B cell (primary cell): ENCODE data around the gene C5. TPM values are rescaled to one million over a fixed set of nuclear protein-coding genes. Genes with fewer than 3 reads are reported as not detected.
A peak's percentile ranks its signal among the peaks of the same experiment; 100 is the strongest.

ENCODE experiments used
- ATAC-seq: fragments of 200-7000 bp; cut with Tn5 transposase; one replicate; pipeline ENCODE4 v1.10.0; 2021; ENCODE audit warnings: low read depth, mild to moderate bottlenecking, moderate number of reproducible peaks, moderate library complexity
- CTCF ChIA-PET: fragments of 350-600 bp; sonication (Branson Sonifier 250); formaldehyde crosslinking; loops from one replicate; lab custom pipeline; 2021; ENCODE audit warnings: antibody characterized with exemption, inconsistent platforms; lab: Charles Lee
- POLR2A ChIA-PET: fragments of 350-600 bp; sonication (Branson Sonifier 250); formaldehyde crosslinking; loops from one replicate; lab custom pipeline; 2021; ENCODE audit warnings: antibody characterized with exemption; lab: Charles Lee
- DNase-seq: peaks from one replicate; pipeline ENCODE4 v3.0.0; 2013
- H2AFZ ChIP-seq: 2 replicates; pipeline ENCODE4 v1.6.1; 2012; ENCODE audit warnings: mild to moderate bottlenecking, low read depth, low read length; ENCODE audit not compliant: insufficient read depth, poor library complexity, severe bottlenecking
- H3K27ac ChIP-seq, 2 donors: 1 replicate in 1 of 2; 2 replicates in 1 of 2; pipeline ENCODE4 v1.5.1; 2012 to 2013; ENCODE audit warnings: low read length in 2 of 2, mild to moderate bottlenecking in 2 of 2, moderate library complexity in 1 of 2
- H3K27me3 ChIP-seq, 4 experiments: fragments of 200-600 bp in 1 of 4; sonication (generic) in 1 of 4; replicated peaks in 1 of 4; 1 replicate in 2 of 4; 2 replicates in 2 of 4; pipeline versions ENCODE4 v1.6.1 to v1.7.0; 2013 to 2016; ENCODE audit warnings: low read length in 3 of 4, mild to moderate bottlenecking in 2 of 4, mixed read lengths in 1 of 4, moderate library complexity in 1 of 4; ENCODE audit not compliant: insufficient read depth in 4 of 4, control insufficient read depth in 3 of 4; ENCODE audit errors: control extremely low read depth in 1 of 4
- H3K36me3 ChIP-seq, 2 experiments: replicated peaks in 1 of 2; 1 replicate in 1 of 2; 2 replicates in 1 of 2; pipeline versions ENCODE4 v1.6.1 to v1.7.1; 2013; ENCODE audit warnings: low read length in 1 of 2; ENCODE audit not compliant: insufficient read depth in 2 of 2, control insufficient read depth in 1 of 2; ENCODE audit errors: control extremely low read depth in 1 of 2, extremely low read depth in 1 of 2
- H3K4me1 ChIP-seq, 2 donors: fragments of 200-600 bp in 1 of 2; sonication (generic) in 1 of 2; 1 replicate in 1 of 2; 2 replicates in 1 of 2; pipeline versions ENCODE4 v1.5.1 to v1.6.1; 2013 to 2017; ENCODE audit warnings: low read length in 2 of 2; ENCODE audit not compliant: control insufficient read depth in 2 of 2, insufficient read depth in 2 of 2
- H3K4me2 ChIP-seq: replicated peaks from 2 replicates; pipeline ENCODE3; 2012; ENCODE audit warnings: mild to moderate bottlenecking, low read depth, low read length; ENCODE audit not compliant: poor library complexity, severe bottlenecking
- H3K4me3 ChIP-seq, 5 experiments: fragments of 200-600 bp in 1 of 5; sonication (generic) in 1 of 5; 1 replicate in 3 of 5; 2 replicates in 2 of 5; pipeline versions ENCODE4 v1.5.1 to v1.7.0; 2011 to 2016; ENCODE audit warnings: low read length in 4 of 5, mild to moderate bottlenecking in 4 of 5, low read depth in 2 of 5, control low read depth in 1 of 5, moderate library complexity in 1 of 5; ENCODE audit not compliant: insufficient read depth in 1 of 5; ENCODE audit errors: control extremely low read depth in 1 of 5, extremely low read depth in 1 of 5
- H3K79me2 ChIP-seq: fragments of 200-600 bp; sonication (generic); one replicate; pipeline ENCODE4 v1.6.0; 2016; ENCODE audit warnings: low read length; ENCODE audit not compliant: control insufficient read depth, insufficient read depth
- H3K9ac ChIP-seq: fragments of 200-600 bp; sonication (generic); 2 replicates; pipeline ENCODE4 v1.6.1; 2017; ENCODE audit warnings: mild to moderate bottlenecking, low read length, moderate library complexity
- H3K9me3 ChIP-seq, 3 donors: one replicate each; pipeline versions ENCODE4 v1.6.1 to v1.7.1; 2013; ENCODE audit warnings: low read length in 2 of 3; ENCODE audit not compliant: control insufficient read depth in 2 of 3, insufficient read depth in 1 of 3; ENCODE audit errors: control extremely low read depth in 1 of 3
- H4K20me1 ChIP-seq: 2 replicates; pipeline ENCODE4 v1.6.0; 2012; ENCODE audit warnings: mild to moderate bottlenecking, low read length; ENCODE audit not compliant: insufficient read depth, control insufficient read depth, poor library complexity, severe bottlenecking
- H3K27ac Mint-ChIP-seq: one replicate; pipeline ENCODE4 v1.8.0; 2021; ENCODE audit warnings: mixed read lengths
- H3K27me3 Mint-ChIP-seq: one replicate; pipeline ENCODE4 v1.8.0; 2021; ENCODE audit warnings: mixed read lengths
- H3K4me1 Mint-ChIP-seq: one replicate; pipeline ENCODE4 v1.8.0; 2021; ENCODE audit warnings: mixed read lengths
- H3K4me3 Mint-ChIP-seq: one replicate; pipeline ENCODE4 v1.8.0; 2021; ENCODE audit warnings: mixed read lengths
- H3K9me3 Mint-ChIP-seq: one replicate; pipeline ENCODE4 v1.8.0; 2022; ENCODE audit warnings: mixed read lengths; ENCODE audit not compliant: insufficient read depth
- CTCF ChIP-seq: fragments of 200-600 bp; IDR thresholded peaks from one replicate; pipeline ENCODE4 v1.8.0; 2022; ENCODE audit warnings: antibody characterized with exemption, mild to moderate bottlenecking
- EZH2 ChIP-seq: IDR thresholded peaks from 2 replicates; pipeline ENCODE4 v1.6.1; 2012; ENCODE audit warnings: borderline replicate concordance, low read depth, mild to moderate bottlenecking, moderate library complexity, low read length; ENCODE audit not compliant: insufficient read depth, poor library complexity, severe bottlenecking
- WGBS: methylation state at CpG from one replicate; pipeline ENCODE4 v1.1.5; 2013; ENCODE audit warnings: missing lambda C conversion rate; ENCODE audit not compliant: insufficient coverage; 5-methylcytosine and 5-hydroxymethylcytosine counted together
- intact Hi-C: fragments of 100-400 bp; cut with micrococcal nuclease; formaldehyde crosslinking; loops from one replicate; pipeline ENCODE4 v1.10.0; 2022
- polyA plus RNA-seq: library from polyadenylated mRNA; depleted of rRNA; stranded (reverse); fragments of >200 nt; gene quantifications from 2 replicates; pipeline ENCODE4 v1.2.3, GENCODE V29; 2012
- total RNA-seq, 2 donors: library from RNA; stranded (reverse); fragments of 120-200 nt in 1 of 2; gene quantifications; 1 replicate in 1 of 2; 2 replicates in 1 of 2; pipeline versions ENCODE4 v1.2.3 to v1.2.4, GENCODE V29; 2013 to 2022

Gene C5
- total and polyA plus RNA-seq, 2 donors (not counting 1 experiment from before 2014, with no cell fraction given): 2.7 to 10.4 TPM

GRCh38 chr9:120936011-120936763, 113.9 kb downstream of the C5 start:
- TF ChIP-seq EZH2 (no peak), CTCF (peak; percentile 88)
- no peaks in the 10 kb centered on the region for H3K27me3 Mint-ChIP-seq
- POLR2A ChIA-PET: interaction anchor here (1.2 to 1.6 kb wide), 2 partner anchors 59 to 68 kb away, joined by 3 to 6 read pairs; partner anchors contain the start of gene PHF19
- peak overlapping the region; percentile 61 for H3K4me3 Mint-ChIP-seq
- no peaks in the 10 kb centered on the region for H3K27me3 ChIP-seq
- peak overlapping the region; percentile 44 for H3K27ac Mint-ChIP-seq
- H3K4me1 Mint-ChIP-seq: peaks cover 55% of the 10 kb centered on the region
- peak overlapping the region in 1 of 2 donors; percentile 55 for H3K27ac ChIP-seq
- H3K9ac ChIP-seq: peak overlapping the region; percentile 28
- WGBS: 1% methylated on average over 10 of the region's 10 CpGs
- peak overlapping the region; percentile 76 for H3K4me2 ChIP-seq
- no peak overlapping the region for H2AFZ ChIP-seq
- H3K36me3 ChIP-seq: no peaks in the 10 kb centered on the region
- no peaks in the 10 kb centered on the region for H3K9me3 Mint-ChIP-seq
- peaks cover 58% of the 10 kb centered on the region in 2 donors for H3K4me1 ChIP-seq
- H4K20me1 ChIP-seq: no peaks in the 10 kb centered on the region
- no peaks in the 10 kb centered on the region for H3K79me2 ChIP-seq
- CTCF ChIA-PET: interaction anchor here (0.6 to 9.6 kb wide), 24 partner anchors 8 to 181 kb away, joined by 3 to 102 read pairs (median 5); partner anchors contain the start of genes PHF19 and TRAF1
- ATAC-seq (peak; percentile 54), DNase-seq (peak; percentile 85)
- intact Hi-C loops: loop anchor here (1.0 kb wide), 6 partner anchors 8 to 180 kb away; partner anchors contain the start of gene FBXW2
- no peaks in the 10 kb centered on the region for H3K9me3 ChIP-seq
- H3K4me3 ChIP-seq: peak overlapping the region in 2 of 5 experiments; percentile 18 to 29
